GM12801 (cell line): ENCODE measurements around the gene ATP5PO.

Experiments used
- TF ChIP-seq, protein P1 (sequence below): IDR thresholded peaks from one replicate; pipeline ENCODE4 v1.5.1; 2011; ENCODE audit warnings: control low read depth; ENCODE audit not compliant: insufficient read length; ENCODE audit errors: extremely low read depth

The ATP5PO gene

DNA sequence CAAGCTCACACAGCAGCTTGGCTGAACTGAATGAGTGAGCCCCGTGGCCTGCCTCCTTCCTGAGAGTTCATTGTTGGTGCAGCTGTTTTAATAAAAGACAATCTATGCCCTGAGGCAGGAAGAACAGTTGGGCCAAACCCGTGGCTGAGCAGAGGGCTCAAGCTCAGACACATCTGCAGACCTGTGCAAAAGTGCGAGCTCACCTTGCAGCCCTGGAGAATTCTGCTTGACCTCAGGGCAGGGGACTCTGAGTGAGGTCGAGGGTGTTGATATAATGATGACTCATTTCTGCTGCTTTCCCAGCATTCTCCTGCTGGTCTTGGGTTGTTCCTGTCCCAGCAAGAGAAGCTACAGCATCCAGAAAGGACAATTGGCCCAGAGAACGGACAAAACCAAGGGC, 61.0 kb downstream of the ATP5PO start:
- TF ChIP-seq, protein P1, sequence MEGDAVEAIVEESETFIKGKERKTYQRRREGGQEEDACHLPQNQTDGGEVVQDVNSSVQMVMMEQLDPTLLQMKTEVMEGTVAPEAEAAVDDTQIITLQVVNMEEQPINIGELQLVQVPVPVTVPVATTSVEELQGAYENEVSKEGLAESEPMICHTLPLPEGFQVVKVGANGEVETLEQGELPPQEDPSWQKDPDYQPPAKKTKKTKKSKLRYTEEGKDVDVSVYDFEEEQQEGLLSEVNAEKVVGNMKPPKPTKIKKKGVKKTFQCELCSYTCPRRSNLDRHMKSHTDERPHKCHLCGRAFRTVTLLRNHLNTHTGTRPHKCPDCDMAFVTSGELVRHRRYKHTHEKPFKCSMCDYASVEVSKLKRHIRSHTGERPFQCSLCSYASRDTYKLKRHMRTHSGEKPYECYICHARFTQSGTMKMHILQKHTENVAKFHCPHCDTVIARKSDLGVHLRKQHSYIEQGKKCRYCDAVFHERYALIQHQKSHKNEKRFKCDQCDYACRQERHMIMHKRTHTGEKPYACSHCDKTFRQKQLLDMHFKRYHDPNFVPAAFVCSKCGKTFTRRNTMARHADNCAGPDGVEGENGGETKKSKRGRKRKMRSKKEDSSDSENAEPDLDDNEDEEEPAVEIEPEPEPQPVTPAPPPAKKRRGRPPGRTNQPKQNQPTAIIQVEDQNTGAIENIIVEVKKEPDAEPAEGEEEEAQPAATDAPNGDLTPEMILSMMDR = no peak
